HG03575 (cell line): ENCODE measurements around the gene GRM1.

ENCODE experiments used
- ATAC-seq: cut with Tn5 transposase; IDR thresholded peaks from one replicate; pipeline ENCODE4 v1.9.1; 2021; ENCODE audit not compliant: unreplicated experiment, insufficient number of reproducible peaks, low FRiP score; ENCODE audit errors: extremely low read depth

Gene GRM1

DNA sequence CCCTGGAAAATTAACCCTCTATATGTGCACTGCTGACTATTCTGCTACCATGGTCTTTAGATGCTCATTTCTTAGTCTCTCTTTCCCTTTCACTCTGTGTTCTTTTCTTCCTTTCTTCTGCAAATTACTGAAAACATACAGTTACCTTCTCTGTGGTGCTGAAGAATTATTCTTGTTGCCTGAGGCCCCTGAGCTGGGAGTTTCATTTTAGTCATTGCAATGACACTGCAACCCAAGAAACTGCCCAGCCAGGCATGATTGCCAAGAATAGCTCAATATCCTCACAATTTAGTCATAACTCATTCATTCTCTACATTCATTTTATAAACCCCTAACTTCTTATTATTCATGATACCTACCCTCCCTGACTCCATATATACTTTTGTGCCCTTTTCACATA, 269.0 kb downstream of the GRM1 start:
- no peak for ATAC-seq

DNA sequence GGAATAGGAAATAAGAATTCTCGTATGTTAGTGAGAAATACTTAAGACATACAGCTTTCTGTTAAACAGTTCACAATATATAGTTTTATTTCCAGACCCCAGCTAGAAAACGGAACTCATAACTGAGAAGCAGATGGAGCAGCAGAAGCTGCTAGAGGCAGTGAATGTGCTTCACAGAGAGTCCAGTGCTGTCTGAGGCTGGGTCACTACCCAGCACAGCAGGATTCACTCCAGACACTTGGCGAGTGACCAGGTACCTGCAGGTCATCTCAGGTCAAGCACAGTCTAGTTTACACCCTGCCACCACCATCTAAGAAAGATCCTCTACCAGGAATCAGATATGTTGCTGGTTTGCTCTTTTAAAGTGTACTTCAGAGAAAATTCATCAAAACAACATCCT, 271.7 kb downstream of the GRM1 start:
- no peak for ATAC-seq

DNA sequence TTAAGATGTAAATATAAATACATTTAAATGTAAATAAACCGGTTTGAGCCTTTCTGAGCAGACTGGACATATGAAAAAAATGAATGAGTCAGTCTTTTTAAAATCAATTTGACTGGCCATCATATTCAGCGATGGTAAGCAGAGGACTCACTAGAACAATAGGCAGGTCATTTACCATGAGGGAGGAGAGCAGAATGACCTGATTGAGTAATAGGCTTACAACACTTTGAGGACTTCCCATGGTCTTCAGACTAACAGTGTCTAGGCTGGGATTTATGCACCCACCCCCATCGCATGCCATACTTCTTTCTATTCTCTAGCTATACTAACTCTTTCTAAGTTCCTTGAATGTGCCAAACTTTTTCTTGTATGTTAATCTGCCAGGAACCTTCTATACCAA, 272.9 kb downstream of the GRM1 start:
- no peak for ATAC-seq

DNA sequence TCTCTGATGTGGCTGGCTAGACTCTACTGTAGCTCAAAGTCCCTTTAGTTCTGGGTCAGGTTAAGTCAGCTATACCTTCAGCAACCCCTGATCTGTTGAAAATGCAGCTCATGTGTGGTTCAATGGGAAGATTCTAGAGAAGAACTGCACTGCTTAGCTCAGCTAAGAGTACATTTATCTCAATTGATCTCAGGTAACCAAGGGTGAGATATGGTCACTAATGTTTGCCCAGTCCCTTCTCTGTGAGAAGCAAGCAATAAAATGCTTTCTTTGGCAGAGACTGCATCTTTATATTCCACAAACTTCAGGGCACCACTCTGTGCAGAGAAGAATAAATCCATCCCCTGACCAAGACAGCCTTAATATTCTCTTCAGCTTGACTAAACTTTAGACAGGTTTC, 274.1 kb downstream of the GRM1 start:
- ATAC-seq: no peak

DNA sequence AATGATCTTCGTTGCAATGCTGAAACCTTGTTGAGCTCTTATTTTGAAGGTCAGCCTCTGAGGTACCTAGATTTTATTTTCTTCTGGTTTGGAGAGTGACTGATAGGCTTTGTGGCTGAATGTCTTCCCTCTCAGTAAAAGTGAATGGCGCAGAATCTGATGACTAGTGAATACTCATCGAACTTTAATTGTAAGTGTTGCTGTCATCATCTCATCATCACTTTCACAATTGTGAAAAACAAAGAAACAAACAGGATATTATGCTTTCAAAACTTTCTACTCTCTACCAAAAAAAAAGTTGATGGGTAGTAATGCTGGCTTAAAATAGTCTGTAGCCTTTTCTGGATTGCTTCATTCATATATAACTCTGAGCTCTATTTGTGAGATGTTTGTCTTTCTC, 275.3 kb downstream of the GRM1 start:
- no peak for ATAC-seq

DNA sequence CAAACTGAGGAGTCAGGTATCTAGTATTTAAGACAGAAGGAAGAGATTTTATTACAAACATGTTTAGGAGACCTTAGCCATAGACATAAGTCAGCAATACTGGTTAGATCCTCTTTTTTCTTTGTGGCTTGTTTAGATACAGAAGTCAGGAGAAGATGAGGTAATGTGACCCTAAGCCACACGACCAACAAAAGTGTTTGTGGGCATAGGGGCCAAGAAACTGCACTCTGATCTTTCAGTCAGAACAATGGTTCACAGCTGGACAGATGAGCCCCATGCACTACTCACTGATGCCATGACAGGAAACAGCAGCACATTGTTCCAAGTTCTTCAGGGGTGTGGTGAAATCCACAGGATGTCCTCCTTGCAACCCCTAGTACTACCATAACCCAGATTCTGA, 276.2 kb downstream of the GRM1 start:
- no peak for ATAC-seq

DNA sequence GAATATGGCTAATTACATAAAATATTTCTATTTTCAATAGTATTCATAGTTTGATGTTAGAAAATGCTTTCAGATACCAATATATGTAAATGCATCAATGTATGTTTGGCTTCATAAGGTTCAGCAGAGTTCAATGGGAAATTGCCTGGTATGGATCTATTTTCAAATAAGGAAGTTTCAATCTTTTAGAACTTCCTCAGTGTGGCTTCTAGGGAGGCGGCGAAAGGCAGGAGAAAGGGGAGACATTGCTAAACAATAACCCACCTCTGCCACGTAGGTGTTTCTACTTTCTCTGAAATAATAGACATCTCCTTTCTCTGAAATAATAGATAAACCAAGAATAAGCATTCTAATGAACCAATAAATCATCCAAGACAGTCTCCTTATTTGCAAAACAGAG, 277.1 kb downstream of the GRM1 start:
- no peak for ATAC-seq

DNA sequence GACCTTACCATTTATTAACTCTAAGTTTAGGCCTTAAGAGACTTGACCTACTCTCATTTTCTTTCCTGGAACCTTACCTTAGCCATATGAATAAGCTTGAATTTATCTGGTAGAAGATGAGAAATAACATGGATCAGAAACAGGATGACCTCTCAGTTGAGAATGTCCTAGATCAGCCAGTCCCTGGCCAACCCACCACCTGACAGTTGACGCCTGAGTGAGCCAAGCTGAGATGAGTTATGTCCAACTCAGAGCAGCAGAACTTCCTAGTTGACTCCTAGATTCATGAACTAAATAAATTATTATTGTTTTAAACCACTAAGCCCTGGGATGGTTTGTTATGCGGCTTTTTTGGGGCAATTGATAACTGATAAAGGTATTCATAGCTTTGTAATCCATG, 281.8 kb downstream of the GRM1 start:
- ATAC-seq: no peak

DNA sequence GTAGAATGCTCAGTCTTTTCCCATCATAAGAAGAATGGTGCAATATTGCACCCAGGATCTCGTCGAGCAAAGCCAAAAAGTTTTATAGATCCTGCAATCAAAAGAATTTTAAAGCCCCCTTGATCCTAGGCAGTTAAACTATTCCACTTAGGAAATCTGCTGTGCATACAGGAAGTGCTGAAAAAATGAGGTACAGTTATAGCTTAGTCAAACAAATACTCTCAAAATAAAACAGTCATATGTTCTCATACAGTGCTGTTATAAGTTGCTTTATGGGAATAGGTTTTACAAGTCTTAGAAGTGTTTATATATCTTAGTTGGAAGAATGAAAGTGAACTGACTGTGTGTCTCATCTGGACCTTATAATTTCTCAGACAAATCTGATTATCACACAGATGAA, 282.2 kb downstream of the GRM1 start:
- ATAC-seq: no peak

DNA sequence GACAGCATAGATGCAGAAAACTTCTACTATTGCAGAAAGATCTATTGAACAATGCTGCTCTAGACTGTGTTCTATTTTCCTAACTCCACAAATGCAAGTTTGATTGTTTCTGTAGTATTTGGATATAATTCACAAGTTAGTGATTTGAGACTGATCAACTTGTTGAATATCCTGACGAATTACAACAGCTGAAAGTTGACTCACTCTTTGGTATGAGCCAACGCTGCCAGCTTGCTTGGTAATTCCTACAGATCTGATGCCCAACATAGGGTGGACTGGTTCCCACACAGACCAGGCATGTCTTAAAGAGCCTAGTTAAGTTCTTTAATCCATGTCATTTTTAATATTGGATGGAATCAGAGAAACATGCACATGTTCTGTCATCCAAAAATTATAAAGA, 283.7 kb downstream of the GRM1 start:
- no peak for ATAC-seq

DNA sequence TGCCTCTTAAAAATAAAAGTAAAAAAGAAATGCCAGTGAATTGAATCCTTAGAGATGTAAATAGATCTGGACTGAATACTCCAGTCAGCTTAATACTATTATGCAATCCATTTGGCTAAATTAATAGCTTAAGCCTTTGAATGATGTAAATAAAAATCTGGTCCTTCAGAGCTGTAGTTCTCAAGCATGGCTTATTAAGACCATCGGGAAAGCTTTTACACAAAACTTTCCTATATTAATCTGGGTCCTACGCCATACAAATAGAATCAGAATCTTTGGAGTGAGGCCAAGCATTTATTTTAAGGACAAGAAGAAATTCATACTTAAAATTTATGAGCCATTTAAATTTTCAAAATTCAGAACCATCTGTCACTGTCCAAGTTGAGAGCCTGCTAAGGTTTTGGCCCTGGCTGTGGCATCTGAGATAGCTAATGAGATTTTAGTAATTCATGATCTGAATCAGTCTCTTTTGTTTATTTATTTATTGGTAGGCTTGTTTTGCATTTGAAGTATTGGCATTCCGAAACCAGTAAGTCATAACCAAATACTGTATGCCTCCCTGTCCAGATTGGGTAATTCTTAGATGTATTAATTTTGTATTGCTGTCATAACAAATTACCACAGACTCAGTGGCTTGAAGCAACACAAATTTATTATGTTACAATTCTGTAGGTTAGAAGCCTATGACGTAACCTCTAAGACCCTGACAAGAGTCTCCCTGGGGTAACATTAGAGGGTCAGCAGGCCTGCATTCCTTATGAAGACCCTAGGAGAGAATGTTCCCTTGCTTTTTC, 286.7 kb downstream of the GRM1 start:
- ATAC-seq: no peak

DNA sequence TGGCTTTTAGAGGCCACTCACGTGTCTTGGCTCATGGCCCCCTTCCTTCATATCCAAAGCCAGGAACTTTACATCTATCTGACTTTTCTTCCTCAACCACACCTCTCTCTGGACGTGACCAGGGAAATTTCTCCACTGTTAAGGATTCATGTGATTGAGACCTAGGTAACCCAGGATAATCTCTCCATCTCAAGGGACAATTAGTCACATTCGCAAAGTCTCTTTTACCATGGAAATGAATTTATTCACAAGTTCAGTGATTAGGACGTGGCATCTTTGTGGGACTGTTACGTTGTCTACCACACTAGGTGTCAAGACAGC, 287.3 kb downstream of the GRM1 start:
- no peak for ATAC-seq

DNA sequence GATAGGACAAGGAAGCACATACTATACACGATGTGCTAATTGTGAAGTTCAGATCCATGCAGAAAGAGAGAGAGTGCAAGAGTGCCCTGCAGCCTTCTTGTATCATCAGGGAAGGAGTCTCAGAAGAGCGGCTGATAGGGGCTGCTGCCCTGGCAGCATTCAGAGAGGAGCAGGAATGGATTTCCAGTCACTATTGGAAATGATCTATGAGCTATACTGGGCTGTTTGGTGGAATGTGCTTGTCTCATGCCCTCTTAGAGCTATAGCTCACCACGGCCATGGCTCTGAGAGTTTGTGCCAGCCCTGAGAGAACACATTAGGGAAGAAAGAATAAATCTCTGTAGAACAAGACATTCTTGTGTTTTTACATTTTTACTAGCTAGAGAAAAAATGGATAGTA, 302.2 kb downstream of the GRM1 start:
- ATAC-seq: no peak

DNA sequence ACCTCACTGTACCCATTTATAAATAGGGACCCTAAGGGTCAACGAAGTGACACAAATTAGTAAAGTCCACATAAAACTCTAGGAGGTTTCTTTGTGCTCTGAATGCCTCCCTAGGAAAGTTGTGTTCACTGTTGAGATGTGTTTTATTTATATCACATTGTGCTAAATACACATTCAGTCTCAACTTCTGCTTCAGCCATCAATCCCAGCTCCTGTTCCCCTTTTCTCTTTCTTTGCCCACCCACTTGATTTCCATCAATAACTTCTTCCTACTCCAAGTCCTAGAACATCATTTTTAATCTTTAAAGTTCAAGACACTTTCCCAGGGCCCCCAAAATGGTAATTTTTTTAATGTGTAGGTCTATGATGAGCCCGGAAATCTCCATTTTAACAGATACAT, 306.5 kb downstream of the GRM1 start:
- ATAC-seq: no peak

DNA sequence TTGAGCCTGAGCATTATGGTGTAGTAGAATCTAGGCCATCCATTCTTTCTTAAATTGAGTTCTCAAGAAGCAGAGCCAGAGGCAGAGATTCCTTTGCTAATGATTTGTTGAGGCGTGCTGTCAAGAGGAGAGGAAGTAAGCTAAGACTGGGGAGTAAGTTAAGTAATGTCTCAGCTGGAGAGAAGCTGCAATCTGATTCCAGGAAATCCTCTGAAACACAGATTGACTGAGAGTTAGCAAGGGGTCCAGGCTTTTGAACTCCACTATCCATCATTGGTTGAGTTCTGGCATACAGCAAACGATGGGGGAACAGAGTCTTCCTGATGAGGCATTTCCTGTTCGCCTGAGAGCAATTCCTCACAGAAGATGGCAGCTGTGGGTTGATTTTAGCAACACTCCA, 307.3 kb downstream of the GRM1 start:
- ATAC-seq: no peak

DNA sequence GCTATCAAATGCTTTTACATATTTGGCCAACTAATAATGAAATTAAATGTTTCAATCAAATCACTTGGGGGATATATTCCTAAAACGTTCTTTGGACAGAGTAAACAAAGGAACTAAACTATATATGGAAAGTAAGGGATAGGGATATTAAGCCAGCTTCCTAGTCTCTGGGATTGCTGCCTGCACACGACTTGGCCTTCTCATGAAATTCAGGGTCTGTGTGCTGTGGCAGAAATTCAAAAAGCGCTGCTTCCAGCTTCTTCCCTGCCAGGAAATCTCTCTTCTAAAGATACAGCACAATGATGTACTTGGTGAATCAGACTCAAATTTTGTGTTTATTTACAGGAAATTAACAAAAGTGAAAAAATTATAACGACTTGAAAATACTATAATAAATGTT, 308.5 kb downstream of the GRM1 start:
- ATAC-seq: no peak

DNA sequence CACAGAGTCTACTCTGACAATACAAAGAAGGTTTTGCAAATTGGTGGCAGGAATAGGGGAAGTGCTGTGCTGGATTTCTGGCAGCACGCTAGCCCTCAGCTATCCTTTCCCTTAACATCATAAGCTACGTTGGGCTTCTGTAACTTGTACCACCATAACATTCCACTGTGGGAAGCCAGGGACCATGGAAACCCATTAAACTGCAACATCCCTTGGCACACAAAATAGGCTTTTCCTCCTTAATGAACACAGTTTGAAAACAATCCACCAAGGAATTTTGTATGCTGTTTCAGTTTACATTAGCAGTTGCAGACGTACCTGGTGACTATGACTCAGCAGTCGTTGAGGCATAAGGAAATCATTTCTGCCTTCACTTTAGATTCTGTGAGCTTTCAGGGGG, 310.9 kb downstream of the GRM1 start:
- ATAC-seq: no peak

DNA sequence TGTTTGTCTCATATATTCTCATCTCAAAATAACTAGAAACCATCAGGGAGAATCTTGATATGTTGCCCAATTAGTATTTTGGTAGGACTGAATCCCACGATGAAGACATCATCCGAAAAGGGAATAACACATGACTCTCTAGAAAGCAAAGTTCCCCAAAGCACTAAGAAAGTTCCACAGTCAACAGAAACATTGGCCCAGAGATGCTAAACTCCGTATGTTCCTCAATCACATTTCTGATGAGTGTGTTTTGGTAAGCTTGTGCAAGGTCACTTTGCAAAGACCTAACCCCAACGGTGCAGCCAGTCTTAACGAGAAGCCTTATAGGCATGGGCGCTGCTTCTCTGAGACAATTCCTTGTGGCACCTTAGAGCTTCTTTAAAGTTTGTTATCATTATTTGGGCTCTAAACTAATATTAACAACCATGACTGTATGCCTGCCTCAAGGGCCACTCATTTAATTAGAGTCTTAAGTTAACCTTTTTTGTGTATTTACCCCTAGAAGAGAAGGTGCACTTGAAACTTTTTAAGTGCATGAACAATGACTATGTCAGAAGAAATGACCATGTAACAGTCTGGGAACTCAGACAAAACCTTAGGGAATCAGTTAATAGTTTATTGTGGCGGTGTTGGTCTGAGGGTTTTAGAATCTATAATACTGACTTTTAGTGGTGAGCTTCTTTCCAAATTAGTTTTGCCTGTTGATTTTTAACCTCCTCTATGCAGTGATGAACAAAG, 312.8 kb downstream of the GRM1 start:
- ATAC-seq: no peak

DNA sequence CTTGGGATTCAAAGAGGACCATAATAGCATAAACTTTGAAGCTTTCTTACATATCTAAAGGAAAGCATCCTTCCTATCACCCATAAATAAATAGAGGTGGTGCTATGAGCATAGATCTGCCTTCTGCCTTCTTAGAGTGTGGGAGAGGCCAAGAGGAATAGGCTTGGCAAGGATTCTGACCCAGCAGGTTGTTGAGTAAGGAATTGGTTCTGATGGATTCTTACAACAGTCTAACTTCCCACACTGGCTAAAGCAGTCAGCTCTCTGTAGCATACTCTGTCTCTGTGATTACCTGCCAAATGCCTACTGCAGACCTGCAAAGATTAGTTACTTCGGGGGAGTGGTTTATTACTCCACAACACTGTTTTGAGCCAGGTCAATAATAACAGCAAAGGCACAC, 316.7 kb downstream of the GRM1 start:
- ATAC-seq: no peak

DNA sequence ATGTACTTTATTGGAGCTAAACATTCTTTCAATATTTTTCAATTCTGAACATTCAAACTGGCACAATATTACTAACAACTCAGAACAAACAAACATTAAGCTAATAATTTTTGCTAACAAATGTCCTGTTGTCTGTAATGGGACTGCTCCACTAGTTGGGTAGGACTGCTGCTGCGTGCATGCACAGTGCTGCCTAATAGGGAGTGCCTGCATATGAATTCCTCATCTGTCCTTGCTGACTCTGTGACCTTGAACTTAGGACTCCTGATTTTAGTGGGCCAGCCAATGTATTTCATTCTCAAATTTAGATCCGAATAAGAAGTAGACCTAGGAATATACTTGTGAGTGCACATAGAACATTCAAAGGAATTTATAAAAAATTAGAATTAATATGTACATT, 318.2 kb downstream of the GRM1 start:
- no peak for ATAC-seq

DNA sequence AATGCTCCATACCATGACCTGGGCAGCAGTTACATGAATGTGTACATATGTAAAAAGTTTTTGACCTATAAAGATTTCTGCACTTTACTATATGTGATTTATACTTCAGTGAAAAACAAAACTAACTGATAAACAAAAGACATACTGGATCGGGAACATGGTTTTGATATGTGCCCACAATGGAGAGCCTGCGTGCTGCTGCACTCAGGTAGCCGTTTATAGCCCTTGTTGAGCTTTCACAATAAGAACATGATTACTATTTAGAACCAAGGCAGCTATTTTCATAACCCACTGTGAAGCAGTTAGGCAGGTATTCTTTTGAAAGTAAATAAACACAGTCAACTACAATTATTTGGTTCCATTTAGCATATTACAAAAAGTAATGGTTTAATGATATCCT, 318.8 kb downstream of the GRM1 start:
- ATAC-seq: no peak
